ENCODE measurements around the gene LDLRAD3. TPM values are rescaled to one million over a fixed set of nuclear protein-coding genes. Genes with fewer than 3 reads are reported as not detected.

LDLRAD3 gene
- total RNA-seq, 1 experiment from 2014 or later: 19.0 TPM

GRCh38 chr11:36268337-36268985 is 324.6 kb downstream of the LDLRAD3 start:
- CTCF ChIA-PET: interaction anchor here (0.9 to 4.5 kb wide), 3 partner anchors 10 to 446 kb away, joined by 3 to 45 read pairs (median 3); no protein-coding TSS in a partner anchor

More at GRCh38 chr11:36268337-36268985, 324.6 kb downstream of the LDLRAD3 start:
- Histone ChIP-seq H3K79me2 (ENCODE audit: insufficient read depth, low read length) (no peaks in the 10 kb centered on the region), H3K27me3 (ENCODE audit: insufficient read depth, low read length) (no peaks in the 10 kb centered on the region), H3K9ac (ENCODE audit: low read length) (no peak overlapping the region), H3K4me1 (ENCODE audit: control insufficient read depth in 1 of 2, insufficient read depth in 2 of 2, low read length in 2 of 2) (no peaks in the 10 kb centered on the region), H4K20me1 (ENCODE audit: insufficient read depth) (no peaks in the 10 kb centered on the region), H3K27ac (ENCODE audit: low read depth, low read length) (no peak overlapping the region), H3K9me3 (ENCODE audit: control insufficient read depth in 1 of 2, insufficient read depth in 1 of 2, low read depth in 1 of 2, low read length in 2 of 2) (no peaks in the 10 kb centered on the region), H3K4me2 (ENCODE audit: low read length) (no peak overlapping the region), H2AFZ (ENCODE audit: low read depth, low read length, poor library complexity, severe bottlenecking) (no peak overlapping the region), H3K9me2 (ENCODE audit: insufficient read depth) (no peaks in the 10 kb centered on the region), H3K36me3 (ENCODE audit: control insufficient read depth in 1 of 2, insufficient read depth in 2 of 2, low read length in 2 of 2) (no peaks in the 10 kb centered on the region), H3K4me3 (replicated peaks in 1 of 2; ENCODE audit: low read depth in 1 of 2, low read length in 2 of 2) (no peak overlapping the region)
- intact Hi-C loops (cut with micrococcal nuclease): loop anchor here (5.0 kb wide), 2 partner anchors 556 to 1341 kb away; no protein-coding TSS in a partner anchor
- ChIA-PET POLR2A (no interaction called here), RAD21 (ENCODE audit: low non-redundant PET in 1 of 2, low total read pairs in 2 of 2, uncharacterized antibody in 2 of 2, unreplicated experiment in 2 of 2) (interaction anchor here (1.1 to 1.4 kb wide), 2 partner anchors 447 kb away, joined by 3 to 4 read pairs; no protein-coding TSS in a partner anchor)
- DNase-seq (ENCODE audit: low read depth, low spot score): no peak
- ATAC-seq: no peak
- TF ChIP-seq, protein P1, sequence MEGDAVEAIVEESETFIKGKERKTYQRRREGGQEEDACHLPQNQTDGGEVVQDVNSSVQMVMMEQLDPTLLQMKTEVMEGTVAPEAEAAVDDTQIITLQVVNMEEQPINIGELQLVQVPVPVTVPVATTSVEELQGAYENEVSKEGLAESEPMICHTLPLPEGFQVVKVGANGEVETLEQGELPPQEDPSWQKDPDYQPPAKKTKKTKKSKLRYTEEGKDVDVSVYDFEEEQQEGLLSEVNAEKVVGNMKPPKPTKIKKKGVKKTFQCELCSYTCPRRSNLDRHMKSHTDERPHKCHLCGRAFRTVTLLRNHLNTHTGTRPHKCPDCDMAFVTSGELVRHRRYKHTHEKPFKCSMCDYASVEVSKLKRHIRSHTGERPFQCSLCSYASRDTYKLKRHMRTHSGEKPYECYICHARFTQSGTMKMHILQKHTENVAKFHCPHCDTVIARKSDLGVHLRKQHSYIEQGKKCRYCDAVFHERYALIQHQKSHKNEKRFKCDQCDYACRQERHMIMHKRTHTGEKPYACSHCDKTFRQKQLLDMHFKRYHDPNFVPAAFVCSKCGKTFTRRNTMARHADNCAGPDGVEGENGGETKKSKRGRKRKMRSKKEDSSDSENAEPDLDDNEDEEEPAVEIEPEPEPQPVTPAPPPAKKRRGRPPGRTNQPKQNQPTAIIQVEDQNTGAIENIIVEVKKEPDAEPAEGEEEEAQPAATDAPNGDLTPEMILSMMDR (IDR thresholded peaks at IDR 0.05 in 2 of 3, conservative IDR thresholded peaks at IDR 0.05 in 1 of 3; ENCODE audit: borderline replicate concordance in 1 of 3, insufficient read depth in 1 of 3, low read depth in 2 of 3, low read length in 2 of 3): no peak
- no peak for TF ChIP-seq SIN3A (IDR thresholded peaks at IDR 0.05; ENCODE audit: low read depth)
- no peak for TF ChIP-seq FOSL1 (IDR thresholded peaks at IDR 0.05; ENCODE audit: low read depth)
- no peak for TF ChIP-seq EZH2phosphoT487 (IDR thresholded peaks at IDR 0.05; ENCODE audit: borderline replicate concordance)
- TF ChIP-seq, protein P2, sequence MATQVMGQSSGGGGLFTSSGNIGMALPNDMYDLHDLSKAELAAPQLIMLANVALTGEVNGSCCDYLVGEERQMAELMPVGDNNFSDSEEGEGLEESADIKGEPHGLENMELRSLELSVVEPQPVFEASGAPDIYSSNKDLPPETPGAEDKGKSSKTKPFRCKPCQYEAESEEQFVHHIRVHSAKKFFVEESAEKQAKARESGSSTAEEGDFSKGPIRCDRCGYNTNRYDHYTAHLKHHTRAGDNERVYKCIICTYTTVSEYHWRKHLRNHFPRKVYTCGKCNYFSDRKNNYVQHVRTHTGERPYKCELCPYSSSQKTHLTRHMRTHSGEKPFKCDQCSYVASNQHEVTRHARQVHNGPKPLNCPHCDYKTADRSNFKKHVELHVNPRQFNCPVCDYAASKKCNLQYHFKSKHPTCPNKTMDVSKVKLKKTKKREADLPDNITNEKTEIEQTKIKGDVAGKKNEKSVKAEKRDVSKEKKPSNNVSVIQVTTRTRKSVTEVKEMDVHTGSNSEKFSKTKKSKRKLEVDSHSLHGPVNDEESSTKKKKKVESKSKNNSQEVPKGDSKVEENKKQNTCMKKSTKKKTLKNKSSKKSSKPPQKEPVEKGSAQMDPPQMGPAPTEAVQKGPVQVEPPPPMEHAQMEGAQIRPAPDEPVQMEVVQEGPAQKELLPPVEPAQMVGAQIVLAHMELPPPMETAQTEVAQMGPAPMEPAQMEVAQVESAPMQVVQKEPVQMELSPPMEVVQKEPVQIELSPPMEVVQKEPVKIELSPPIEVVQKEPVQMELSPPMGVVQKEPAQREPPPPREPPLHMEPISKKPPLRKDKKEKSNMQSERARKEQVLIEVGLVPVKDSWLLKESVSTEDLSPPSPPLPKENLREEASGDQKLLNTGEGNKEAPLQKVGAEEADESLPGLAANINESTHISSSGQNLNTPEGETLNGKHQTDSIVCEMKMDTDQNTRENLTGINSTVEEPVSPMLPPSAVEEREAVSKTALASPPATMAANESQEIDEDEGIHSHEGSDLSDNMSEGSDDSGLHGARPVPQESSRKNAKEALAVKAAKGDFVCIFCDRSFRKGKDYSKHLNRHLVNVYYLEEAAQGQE (IDR thresholded peaks at IDR 0.05; ENCODE audit: low read depth): no peak
- no peak for TF ChIP-seq POLR2AphosphoS5 (IDR thresholded peaks at IDR 0.05; ENCODE audit: low read depth, low read length)
- no peak for TF ChIP-seq SRF (IDR thresholded peaks at IDR 0.05; ENCODE audit: low read depth)
- no peak for TF ChIP-seq CBX3 (IDR thresholded peaks at IDR 0.05; ENCODE audit: low read depth)
- TF ChIP-seq ZNF274 (IDR thresholded peaks at IDR 0.05; ENCODE audit: low read depth, low read length): no peak
- TF ChIP-seq, protein P3, sequence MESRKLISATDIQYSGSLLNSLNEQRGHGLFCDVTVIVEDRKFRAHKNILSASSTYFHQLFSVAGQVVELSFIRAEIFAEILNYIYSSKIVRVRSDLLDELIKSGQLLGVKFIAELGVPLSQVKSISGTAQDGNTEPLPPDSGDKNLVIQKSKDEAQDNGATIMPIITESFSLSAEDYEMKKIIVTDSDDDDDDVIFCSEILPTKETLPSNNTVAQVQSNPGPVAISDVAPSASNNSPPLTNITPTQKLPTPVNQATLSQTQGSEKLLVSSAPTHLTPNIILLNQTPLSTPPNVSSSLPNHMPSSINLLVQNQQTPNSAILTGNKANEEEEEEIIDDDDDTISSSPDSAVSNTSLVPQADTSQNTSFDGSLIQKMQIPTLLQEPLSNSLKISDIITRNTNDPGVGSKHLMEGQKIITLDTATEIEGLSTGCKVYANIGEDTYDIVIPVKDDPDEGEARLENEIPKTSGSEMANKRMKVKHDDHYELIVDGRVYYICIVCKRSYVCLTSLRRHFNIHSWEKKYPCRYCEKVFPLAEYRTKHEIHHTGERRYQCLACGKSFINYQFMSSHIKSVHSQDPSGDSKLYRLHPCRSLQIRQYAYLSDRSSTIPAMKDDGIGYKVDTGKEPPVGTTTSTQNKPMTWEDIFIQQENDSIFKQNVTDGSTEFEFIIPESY (IDR thresholded peaks at IDR 0.05; ENCODE audit: extremely low read depth, insufficient replicate concordance, low read length): no peak
- TF ChIP-seq RAD21 (IDR thresholded peaks at IDR 0.05; ENCODE audit: low read depth): no peak
- TF ChIP-seq SP1 (IDR thresholded peaks at IDR 0.05; ENCODE audit: low read depth): no peak
- TF ChIP-seq TCF7L2 (IDR thresholded peaks at IDR 0.05; ENCODE audit: borderline replicate concordance, extremely low read depth, insufficient read depth, insufficient read length): no peak
- no peak for TF ChIP-seq JUND (IDR thresholded peaks at IDR 0.05)
- TF ChIP-seq, protein P4, sequence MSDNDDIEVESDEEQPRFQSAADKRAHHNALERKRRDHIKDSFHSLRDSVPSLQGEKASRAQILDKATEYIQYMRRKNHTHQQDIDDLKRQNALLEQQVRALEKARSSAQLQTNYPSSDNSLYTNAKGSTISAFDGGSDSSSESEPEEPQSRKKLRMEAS (IDR thresholded peaks at IDR 0.05): no peak
- no peak for TF ChIP-seq POLR2A (IDR thresholded peaks at IDR 0.05; ENCODE audit: borderline replicate concordance, extremely low read depth, insufficient read depth, insufficient read length)
- TF ChIP-seq, protein P5, sequence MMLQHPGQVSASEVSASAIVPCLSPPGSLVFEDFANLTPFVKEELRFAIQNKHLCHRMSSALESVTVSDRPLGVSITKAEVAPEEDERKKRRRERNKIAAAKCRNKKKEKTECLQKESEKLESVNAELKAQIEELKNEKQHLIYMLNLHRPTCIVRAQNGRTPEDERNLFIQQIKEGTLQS (IDR thresholded peaks at IDR 0.05): no peak
- no peak for TF ChIP-seq EGR1 (IDR thresholded peaks at IDR 0.05; ENCODE audit: low read depth)
- BruUV-seq (replicated peaks): no TSS peak
